ENCODE results near the gene CA6. TPM values are rescaled to one million over a fixed set of nuclear protein-coding genes. Genes with fewer than 3 reads are reported as not detected.
"Not testable (repeated sequence)": the region's sequence is repeated elsewhere in the genome, so short reads cannot be mapped to it uniquely, and the experiment has no call there.

CA6 gene
- total RNA-seq, 4 donors from 2014 or later: not detected

GRCh38 chr1:8992936-8993687 lies 47.4 kb downstream of the CA6 start:
- no peak for TF ChIP-seq CTCF (IDR thresholded peaks at IDR 0.05)
- DNase-seq (ENCODE audit: low spot score): no peak
- no peak for ATAC-seq (ENCODE audit: low FRiP score)

DNA sequence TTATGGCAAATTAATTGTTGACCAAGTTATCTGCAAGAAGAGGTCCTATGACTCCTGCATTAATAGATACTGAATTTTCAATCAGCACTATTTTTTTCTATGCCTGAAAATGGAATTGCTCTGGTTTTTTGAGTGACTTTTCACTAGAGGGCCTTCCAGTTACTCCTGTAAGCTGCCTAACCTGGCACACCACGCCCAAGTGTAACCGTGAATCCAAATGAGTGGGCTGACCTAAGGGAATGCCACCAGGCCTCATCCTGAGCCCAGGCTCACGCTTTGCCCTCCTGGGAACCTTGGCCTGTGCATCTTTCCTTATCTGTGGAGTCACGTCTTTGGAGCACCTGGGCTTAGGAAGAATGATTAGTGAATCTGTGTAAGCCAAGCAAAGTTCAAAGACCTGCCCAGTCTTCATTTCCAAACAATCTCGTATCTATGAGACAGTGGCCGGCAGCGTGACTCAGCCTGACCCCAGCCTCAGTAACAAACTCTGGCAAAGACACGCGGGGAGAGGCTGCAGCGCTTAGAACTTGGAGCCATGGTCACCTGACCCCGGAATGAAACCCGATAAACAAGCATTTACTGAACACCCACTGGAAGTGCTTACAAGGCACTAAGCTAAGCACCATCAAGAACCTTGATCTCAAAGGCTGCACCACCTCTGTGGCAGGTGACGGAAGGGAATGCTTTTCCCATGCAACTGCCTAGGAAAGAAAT lies 48.5 kb downstream of the CA6 start:
- DNase-seq (ENCODE audit: low spot score); ATAC-seq (ENCODE audit: low FRiP score): not testable (repeated sequence)

DNA sequence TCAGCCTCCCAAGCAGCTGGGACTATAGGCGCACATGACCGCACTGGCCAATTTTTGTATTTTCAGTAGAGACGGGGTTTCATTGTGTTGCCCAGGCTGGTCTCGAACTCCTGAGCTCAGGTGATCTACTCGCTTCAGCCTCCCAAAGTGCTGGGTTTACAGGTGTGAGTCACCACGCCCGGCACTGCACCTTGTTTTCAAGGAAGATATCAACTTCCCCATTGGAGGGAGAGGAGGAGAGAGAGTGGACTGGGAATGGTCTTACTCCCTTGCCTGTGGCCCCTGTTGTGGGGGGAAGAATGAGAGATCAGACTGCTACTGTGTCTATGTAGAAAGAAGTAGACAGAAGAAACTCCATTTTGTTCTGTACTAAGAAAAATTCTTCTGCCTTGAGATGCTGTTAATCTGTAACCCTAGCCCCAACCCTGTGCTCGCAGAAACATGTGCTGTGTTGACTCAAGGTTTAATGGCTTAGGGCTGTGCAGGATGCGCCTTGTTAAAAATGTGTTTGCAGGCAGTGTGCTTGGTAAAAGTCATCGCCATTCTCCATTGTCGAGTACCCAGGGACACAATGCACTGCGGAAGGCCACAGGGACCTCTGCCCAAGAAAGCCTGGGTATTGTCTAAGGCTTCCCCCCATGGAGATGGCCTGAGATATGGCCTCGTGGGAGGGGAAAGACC lies 56.0 kb downstream of the CA6 start:
- not testable (repeated sequence) for DNase-seq (ENCODE audit: low spot score); ATAC-seq (ENCODE audit: low FRiP score)

DNA sequence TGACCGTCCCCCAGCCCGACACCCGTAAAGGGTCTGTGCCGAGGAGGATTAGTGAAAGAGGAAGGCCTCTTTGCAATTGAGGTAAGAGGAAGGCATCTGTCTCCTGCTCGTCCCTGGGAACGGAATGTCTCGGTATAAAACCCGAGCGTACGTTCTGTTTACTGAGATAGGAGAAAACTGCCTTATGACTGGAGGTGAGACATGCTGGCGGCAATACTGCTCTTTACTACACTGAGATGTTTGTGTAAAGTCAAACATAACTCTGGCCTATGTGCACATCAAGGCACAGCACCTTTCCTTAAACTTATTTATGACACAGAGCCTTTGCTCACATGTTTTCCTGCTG lies 56.5 kb downstream of the CA6 start:
- DNase-seq (ENCODE audit: low spot score); ATAC-seq (ENCODE audit: low FRiP score): not testable (repeated sequence)

- no peak for DNase-seq (ENCODE audit: low spot score)
- no peak for ATAC-seq (ENCODE audit: low FRiP score)
- TF ChIP-seq CTCF (IDR thresholded peaks at IDR 0.05): no peak
Observed at GRCh38 chr1:9004031-9004699, 58.5 kb downstream of the CA6 start.

GRCh38 chr1:9004700-9005394 lies 59.2 kb downstream of the CA6 start:
- TF ChIP-seq CTCF (IDR thresholded peaks at IDR 0.05): peak in 1 of 3 donors; percentile 35
- peak; percentile 77 for ATAC-seq (ENCODE audit: low FRiP score)

GRCh38 chr1:9005395-9005708 lies 59.7 kb downstream of the CA6 start:
- no peak for TF ChIP-seq CTCF (IDR thresholded peaks at IDR 0.05)
- DNase-seq (ENCODE audit: low spot score) (no peak), ATAC-seq (ENCODE audit: low FRiP score) (no peak)

More at GRCh38 chr1:9004700-9005394, 59.2 kb downstream of the CA6 start:
- peak; percentile 84 for DNase-seq (ENCODE audit: low spot score)
